Keratinocyte (primary cell): ENCODE data around the gene DCTN4. TPM values are rescaled to one million over a fixed set of nuclear protein-coding genes. Genes with fewer than 3 reads are reported as not detected.

Source experiments
- DNase-seq: peaks from one replicate; pipeline ENCODE4 v3.0.0-alpha.2; 2011; ENCODE audit warnings: low read depth, missing footprints, low spot score
- FAIRE-seq: peaks from 2 replicates; lab custom pipeline; 2011; peaks lifted over from hg19 to GRCh38; lab: Jason Lieb, UNC
- H2AFZ ChIP-seq: 2 replicates; pipeline ENCODE4 v1.6.0; 2012; ENCODE audit warnings: low read length, control low read depth, inconsistent platforms; ENCODE audit not compliant: control insufficient read depth
- H3K27ac ChIP-seq: 2 replicates; pipeline ENCODE4 v1.5.1; 2011; ENCODE audit warnings: low read length; ENCODE audit not compliant: control insufficient read depth, insufficient read depth
- H3K27me3 ChIP-seq: 3 replicates; pipeline ENCODE4 v1.6.0; 2011; ENCODE audit warnings: low read length; ENCODE audit not compliant: control insufficient read depth, insufficient read depth; ENCODE audit errors: extremely low read depth
- H3K36me3 ChIP-seq, 2 experiments: 2 replicates in 1 of 2; 3 replicates in 1 of 2; pipeline ENCODE4 v1.5.1; 2011; ENCODE audit warnings: low read length in 2 of 2, mild to moderate bottlenecking in 1 of 2; ENCODE audit not compliant: control insufficient read depth in 2 of 2, insufficient read depth in 2 of 2; ENCODE audit errors: extremely low read depth in 1 of 2
- H3K4me1 ChIP-seq: 3 replicates; pipeline ENCODE4 v1.5.1; 2011; ENCODE audit warnings: low read length; ENCODE audit not compliant: control insufficient read depth, insufficient read depth; ENCODE audit errors: extremely low read depth
- H3K4me2 ChIP-seq: 3 replicates; pipeline ENCODE4 v1.6.0; 2011; ENCODE audit warnings: low read depth, low read length; ENCODE audit not compliant: control insufficient read depth, insufficient read depth; ENCODE audit errors: extremely low read depth
- H3K4me3 ChIP-seq, 3 experiments: fragments of 200-600 bp in 1 of 3; sonication (generic) in 1 of 3; 2 replicates in 2 of 3; 3 replicates in 1 of 3; pipeline ENCODE4 v1.5.1; 2011 to 2016; ENCODE audit warnings: low read length in 3 of 3, mild to moderate bottlenecking in 3 of 3, control low read depth in 2 of 3, inconsistent platforms in 1 of 3, low read depth in 1 of 3, mixed read lengths in 1 of 3, mixed run types in 1 of 3, moderate library complexity in 1 of 3; ENCODE audit not compliant: control insufficient read depth in 2 of 3, insufficient read depth in 2 of 3; ENCODE audit errors: extremely low read depth in 1 of 3
- H3K79me2 ChIP-seq: 2 replicates; pipeline ENCODE4 v1.6.0; 2012; ENCODE audit warnings: low read length; ENCODE audit not compliant: control insufficient read depth, insufficient read depth
- H3K9ac ChIP-seq: 3 replicates; pipeline ENCODE4 v1.6.0; 2011; ENCODE audit warnings: low read length; ENCODE audit not compliant: control insufficient read depth, insufficient read depth; ENCODE audit errors: extremely low read depth
- H3K9me1 ChIP-seq: 3 replicates; pipeline ENCODE4 v1.6.0; 2011; ENCODE audit warnings: low read length; ENCODE audit not compliant: control insufficient read depth, insufficient read depth; ENCODE audit errors: extremely low read depth
- H3K9me3 ChIP-seq: 2 replicates; pipeline ENCODE4 v1.5.1; 2012; ENCODE audit warnings: low read depth, low read length; ENCODE audit not compliant: control insufficient read depth
- H4K20me1 ChIP-seq: 3 replicates; pipeline ENCODE4 v1.6.0; 2011; ENCODE audit warnings: low read length; ENCODE audit not compliant: control insufficient read depth, insufficient read depth; ENCODE audit errors: extremely low read depth
- CTCF ChIP-seq, 3 experiments: IDR thresholded peaks in 1 of 3; conservative IDR thresholded peaks in 1 of 3; optimal IDR thresholded peaks in 1 of 3; 2 replicates in 2 of 3; 3 replicates in 1 of 3; pipeline versions ENCODE3 to v1.5.1; 2011; ENCODE audit warnings: low read length in 3 of 3, mild to moderate bottlenecking in 3 of 3, moderate library complexity in 2 of 3, control low read depth in 1 of 3, inconsistent platforms in 1 of 3; ENCODE audit not compliant: insufficient read depth in 2 of 3; ENCODE audit errors: extremely low read depth in 1 of 3
- EZH2 ChIP-seq: IDR thresholded peaks from one replicate; pipeline ENCODE4 v1.6.1; 2012; ENCODE audit warnings: inconsistent platforms, mild to moderate bottlenecking, low read length, moderate library complexity
- dilution Hi-C: fragments of 300-500 bp; cut with MboI; formaldehyde crosslinking; loops from one replicate; pipeline ENCODE4 v1.7.0; 2020; ENCODE audit warnings: low sequenced_read_pairs; ENCODE audit not compliant: extremely low pct_ligation_motif_present
- polyA plus RNA-seq, 5 experiments: library from polyadenylated mRNA; depleted of rRNA in 3 of 5; stranded (reverse) in 3 of 5; stranded (forward) in 1 of 5; unstranded in 1 of 5; fragments of >200 nt; gene quantifications; 1 replicate in 1 of 5; 2 replicates in 3 of 5; 3 replicates in 1 of 5; pipeline versions ENCODE4 v1.2.1 to v1.2.3, GENCODE V29; 2011 to 2012; ENCODE audit warnings: missing spikeins in 2 of 5, low read depth in 1 of 5, low replicate concordance in 1 of 5

DCTN4 gene
- polyA plus RNA-seq, 1 donor (not counting 4 experiments of a cell fraction or from before 2014, with no cell fraction given) = 44.3 TPM

GRCh38 chr5:150663936-150664335, 94.9 kb downstream of the DCTN4 start:
- FAIRE-seq = peak; percentile 74
- Histone ChIP-seq H3K36me3 (no peaks in the 10 kb centered on the region), H3K79me2 (no peaks in the 10 kb centered on the region), H3K9me1 (no peaks in the 10 kb centered on the region), H3K4me2 (no peak overlapping the region), H3K9me3 (no peaks in the 10 kb centered on the region), H3K4me3 (no peak overlapping the region), H4K20me1 (no peaks in the 10 kb centered on the region), H3K27ac (no peak overlapping the region), H3K9ac (no peak overlapping the region), H2AFZ (no peak overlapping the region), H3K4me1 (peaks cover 14% of the 10 kb centered on the region), H3K27me3 (no peaks in the 10 kb centered on the region)
- DNase-seq = no peak
- no peak for TF ChIP-seq EZH2
- TF ChIP-seq CTCF (optimal IDR thresholded peaks at IDR 0.05 in 1 of 3, IDR thresholded peaks at IDR 0.05 in 1 of 3, conservative IDR thresholded peaks at IDR 0.05 in 1 of 3; ENCODE audit: extremely low read depth in 1 of 3, insufficient read depth in 2 of 3, low read length in 3 of 3) = no peak
- dilution Hi-C loops = no loop called here

- DNase-seq = no peak
- no peak overlapping the region for H3K27ac ChIP-seq
- TF ChIP-seq EZH2 (no peak), CTCF (optimal IDR thresholded peaks at IDR 0.05 in 1 of 3, IDR thresholded peaks at IDR 0.05 in 1 of 3, conservative IDR thresholded peaks at IDR 0.05 in 1 of 3; ENCODE audit: extremely low read depth in 1 of 3, insufficient read depth in 2 of 3, low read length in 3 of 3) (no peak)
- dilution Hi-C loops = no loop called here
- no peaks in the 10 kb centered on the region for H4K20me1 ChIP-seq
- H3K9me1 ChIP-seq = no peaks in the 10 kb centered on the region
- no peak overlapping the region for H2AFZ ChIP-seq
- H3K4me1 ChIP-seq = peaks cover 14% of the 10 kb centered on the region
- no peaks in the 10 kb centered on the region for H3K36me3 ChIP-seq
- no peak overlapping the region for H3K4me3 ChIP-seq
- no peaks in the 10 kb centered on the region for H3K27me3 ChIP-seq
- no peaks in the 10 kb centered on the region for H3K9me3 ChIP-seq
- no peaks in the 10 kb centered on the region for H3K79me2 ChIP-seq
- FAIRE-seq = no peak
- H3K9ac ChIP-seq = no peak overlapping the region
- H3K4me2 ChIP-seq = no peak overlapping the region
Observed at GRCh38 chr5:150662731-150663516, 95.9 kb downstream of the DCTN4 start.
